ENCODE measurements around the gene VPS8.

DNA sequence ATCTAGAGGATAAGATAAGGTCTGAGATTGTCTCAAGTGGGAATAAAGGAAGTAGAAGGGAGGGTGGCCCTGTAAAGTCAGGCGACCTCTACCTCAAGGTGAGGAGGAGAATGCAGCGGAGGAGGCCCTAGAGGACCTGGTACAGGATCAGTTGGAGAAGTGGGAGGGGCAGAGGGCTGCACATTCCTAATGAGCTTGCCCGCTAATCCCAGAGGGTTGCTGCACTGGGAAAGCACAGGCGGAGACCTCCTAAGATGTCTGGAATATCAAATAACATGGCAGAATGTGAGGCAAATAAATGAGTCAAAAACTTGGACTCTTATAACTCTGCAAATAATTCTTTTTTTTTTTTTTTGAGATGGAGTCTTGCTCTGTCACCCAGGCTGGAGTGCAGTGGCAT lies 30.2 kb upstream of the VPS8 start:
- TF ChIP-seq CTBP1 (IDR thresholded peaks at IDR 0.05; ENCODE audit: borderline replicate concordance) (no peak), FOXA1 (IDR thresholded peaks at IDR 0.05) (no peak), SUZ12 (IDR thresholded peaks at IDR 0.05) (no peak), BHLHE40 (IDR thresholded peaks at IDR 0.05; ENCODE audit: borderline replicate concordance) (no peak), FOXK2 (IDR thresholded peaks at IDR 0.05) (no peak), SP1 (IDR thresholded peaks at IDR 0.05) (no peak), ELF4 (IDR thresholded peaks at IDR 0.05) (no peak), TARDBP (IDR thresholded peaks at IDR 0.05) (no peak), NFRKB (IDR thresholded peaks at IDR 0.05) (no peak), ZNF384 (IDR thresholded peaks at IDR 0.05) (no peak)
- TF ChIP-seq, protein P1, sequence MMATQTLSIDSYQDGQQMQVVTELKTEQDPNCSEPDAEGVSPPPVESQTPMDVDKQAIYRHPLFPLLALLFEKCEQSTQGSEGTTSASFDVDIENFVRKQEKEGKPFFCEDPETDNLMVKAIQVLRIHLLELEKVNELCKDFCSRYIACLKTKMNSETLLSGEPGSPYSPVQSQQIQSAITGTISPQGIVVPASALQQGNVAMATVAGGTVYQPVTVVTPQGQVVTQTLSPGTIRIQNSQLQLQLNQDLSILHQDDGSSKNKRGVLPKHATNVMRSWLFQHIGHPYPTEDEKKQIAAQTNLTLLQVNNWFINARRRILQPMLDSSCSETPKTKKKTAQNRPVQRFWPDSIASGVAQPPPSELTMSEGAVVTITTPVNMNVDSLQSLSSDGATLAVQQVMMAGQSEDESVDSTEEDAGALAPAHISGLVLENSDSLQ (IDR thresholded peaks at IDR 0.05), result no peak

All from HEK293T (cell line).